Common myeloid progenitor, CD34-positive (primary cell): ENCODE measurements around the gene PRKAG1.

Source experiments
- CTCF ChIA-PET: fragments of 350-600 bp; sonication (Branson Sonifier 250); formaldehyde crosslinking; loops from one replicate; lab custom pipeline; 2021; ENCODE audit warnings: antibody characterized with exemption; lab: Charles Lee
- POLR2A ChIA-PET: fragments of 350-600 bp; sonication (Branson Sonifier 250); formaldehyde crosslinking; loops from one replicate; lab custom pipeline; 2021; ENCODE audit warnings: antibody characterized with exemption; lab: Charles Lee
- DNase-seq, 3 donors: peaks; one replicate each; pipeline versions ENCODE4 v3.0.0 to v3.0.0-alpha.2; 2013
- H3K27ac ChIP-seq, 2 experiments: 1 replicate in 1 of 2; 2 replicates in 1 of 2; pipeline ENCODE4 v1.7.0; 2013; ENCODE audit warnings: inconsistent platforms in 2 of 2, low read length in 2 of 2, mild to moderate bottlenecking in 2 of 2, low read depth in 1 of 2, moderate library complexity in 1 of 2; ENCODE audit not compliant: severe bottlenecking in 2 of 2, insufficient read depth in 1 of 2, poor library complexity in 1 of 2
- H3K27me3 ChIP-seq, 5 experiments: replicated peaks in 2 of 5; 1 replicate in 3 of 5; 2 replicates in 2 of 5; pipeline versions ENCODE4 v1.6.1 to v1.7.0; 2013; ENCODE audit warnings: low read length in 4 of 5, mild to moderate bottlenecking in 2 of 5, moderate library complexity in 2 of 5, inconsistent platforms in 1 of 5; ENCODE audit not compliant: insufficient read depth in 5 of 5, control insufficient read depth in 4 of 5
- H3K36me3 ChIP-seq, 4 experiments: 1 replicate in 2 of 4; 2 replicates in 2 of 4; pipeline versions ENCODE4 v1.6.1 to v1.7.0; 2013; ENCODE audit warnings: low read length in 3 of 4, control low read depth in 1 of 4, mild to moderate bottlenecking in 1 of 4; ENCODE audit not compliant: control insufficient read depth in 4 of 4, insufficient read depth in 4 of 4
- H3K4me1 ChIP-seq, 4 experiments: 1 replicate in 3 of 4; 2 replicates in 1 of 4; pipeline versions ENCODE4 v1.6.1 to v1.7.1; 2013; ENCODE audit warnings: low read length in 3 of 4, mild to moderate bottlenecking in 3 of 4, control low read depth in 1 of 4, inconsistent platforms in 1 of 4, moderate library complexity in 1 of 4; ENCODE audit not compliant: control insufficient read depth in 4 of 4, insufficient read depth in 4 of 4; ENCODE audit errors: control extremely low read depth in 1 of 4
- H3K4me3 ChIP-seq, 7 experiments: 1 replicate in 4 of 7; 2 replicates in 3 of 7; pipeline versions ENCODE4 v1.5.1 to v1.7.0; 2013; ENCODE audit warnings: mild to moderate bottlenecking in 7 of 7, low read length in 6 of 7, moderate library complexity in 6 of 7, inconsistent platforms in 2 of 7, low read depth in 2 of 7, control low read depth in 1 of 7; ENCODE audit not compliant: insufficient read depth in 4 of 7, control insufficient read depth in 1 of 7; ENCODE audit errors: extremely low read depth in 1 of 7
- H3K9me3 ChIP-seq, 5 experiments: 1 replicate in 4 of 5; 2 replicates in 1 of 5; pipeline versions ENCODE4 v1.6.1 to v1.7.1; 2013; ENCODE audit warnings: low read length in 4 of 5, mild to moderate bottlenecking in 2 of 5, inconsistent platforms in 1 of 5, low read depth in 1 of 5, moderate library complexity in 1 of 5; ENCODE audit not compliant: control insufficient read depth in 4 of 5, insufficient read depth in 2 of 5; ENCODE audit errors: control extremely low read depth in 1 of 5
- WGBS: methylation state at CpG from one replicate; pipeline ENCODE4 v1.1.5; 2013; ENCODE audit not compliant: insufficient coverage; 5-methylcytosine and 5-hydroxymethylcytosine counted together

The PRKAG1 gene

GRCh38 chr12:49014547-49014946 lies 4.0 kb downstream of the PRKAG1 start:
- Histone ChIP-seq H3K36me3 (peaks cover 2 to 20% (median 11%) of the 10 kb centered on the region in 4 experiments), H3K27me3 (no peaks in the 10 kb centered on the region), H3K9me3 (no peaks in the 10 kb centered on the region), H3K4me1 (peaks cover 7 to 22% (median 18%) of the 10 kb centered on the region in 4 experiments), H3K27ac (no peak overlapping the region), H3K4me3 (no peak overlapping the region)
- POLR2A ChIA-PET: interaction anchor here (1.0 kb wide), 3 partner anchors 14 to 23 kb away, joined by 3 to 4 read pairs (median 3); no protein-coding TSS in a partner anchor
- CTCF ChIA-PET: interaction anchor here (0.9 to 11.0 kb wide), 7 partner anchors 9 to 47 kb away, joined by 3 to 271 read pairs (median 12); partner anchors contain the start of genes DDN and WNT1
- 86% methylated on average over 1 of the region's 1 CpG for WGBS
- no peak for DNase-seq

GRCh38 chr12:49013428-49013827 lies 5.1 kb downstream of the PRKAG1 start:
- no peak for DNase-seq
- POLR2A ChIA-PET: interaction anchor here (0.5 to 1.0 kb wide), 2 partner anchors 16 to 161 kb away, joined by 3 to 4 read pairs; partner anchors contain the start of gene DDX23
- CTCF ChIA-PET: interaction anchor here (1.5 to 11.0 kb wide), 5 partner anchors 15 to 33 kb away, joined by 4 to 271 read pairs (median 20); partner anchors contain the start of genes DDN and WNT1
- Histone ChIP-seq H3K4me1 (peaks cover 7 to 15% (median 10%) of the 10 kb centered on the region in 4 experiments), H3K27ac (no peak overlapping the region), H3K4me3 (no peak overlapping the region), H3K36me3 (peaks cover 2 to 22% (median 11%) of the 10 kb centered on the region in 4 experiments), H3K27me3 (no peaks in the 10 kb centered on the region), H3K9me3 (no peaks in the 10 kb centered on the region)
- no CpG with 5 or more reads among the region's 3 CpGs for WGBS

- Histone ChIP-seq H3K4me3 (no peak overlapping the region), H3K27me3 (no peaks in the 10 kb centered on the region), H3K9me3 (no peaks in the 10 kb centered on the region), H3K36me3 (peaks cover 2 to 26% (median 11%) of the 10 kb centered on the region in 4 experiments), H3K4me1 (peaks cover 2 to 8% (median 6%) of the 10 kb centered on the region in 4 experiments), H3K27ac (no peak overlapping the region)
- DNase-seq: no peak
- ChIA-PET CTCF (interaction anchor here (0.7 to 11.0 kb wide), 6 partner anchors 14 to 1057 kb away, joined by 5 to 271 read pairs (median 14); partner anchors contain the start of genes DDN and WNT1), POLR2A (no interaction called here)
Measured at GRCh38 chr12:49012739-49013138, 5.8 kb downstream of the PRKAG1 start.

- 100% methylated on average over 3 of the region's 3 CpGs for WGBS
- H3K4me1 ChIP-seq: no peaks in the 10 kb centered on the region
- H3K36me3 ChIP-seq: peaks cover 2 to 31% (median 16%) of the 10 kb centered on the region in 4 experiments
- no peaks in the 10 kb centered on the region for H3K9me3 ChIP-seq
- no peak overlapping the region for H3K4me3 ChIP-seq
- no peak for DNase-seq
- no peaks in the 10 kb centered on the region for H3K27me3 ChIP-seq
- no peak overlapping the region for H3K27ac ChIP-seq
- CTCF ChIA-PET: interaction anchor here (1.1 to 11.0 kb wide), 3 partner anchors 12 to 46 kb away, joined by 3 to 271 read pairs (median 64); partner anchors contain the start of genes DDN and WNT1
- POLR2A ChIA-PET: no interaction called here
Measured at GRCh38 chr12:49010092-49010668, 8.4 kb downstream of the PRKAG1 start.

GRCh38 chr12:49008943-49009342 lies 9.6 kb downstream of the PRKAG1 start:
- no peak for DNase-seq
- peaks cover 2 to 43% (median 20%) of the 10 kb centered on the region in 4 experiments for H3K36me3 ChIP-seq
- no peaks in the 10 kb centered on the region for H3K27me3 ChIP-seq
- H3K27ac ChIP-seq: no peak overlapping the region
- no peaks in the 10 kb centered on the region for H3K4me1 ChIP-seq
- POLR2A ChIA-PET: interaction anchor here (0.8 kb wide), 1 partner anchor 10 kb away, joined by 3 read pairs; no protein-coding TSS in a partner anchor
- H3K4me3 ChIP-seq: no peak overlapping the region
- CTCF ChIA-PET: interaction anchor here (1.3 to 11.0 kb wide), 2 partner anchors 10 to 11 kb away, joined by 7 to 271 read pairs; partner anchors contain the start of gene DDN
- no peaks in the 10 kb centered on the region for H3K9me3 ChIP-seq
- WGBS: 100% methylated on average over 1 of the region's 1 CpG

- POLR2A ChIA-PET: interaction anchor here (1.1 to 7.7 kb wide), 2 partner anchors 14 to 18 kb away, joined by 3 to 104 read pairs; partner anchors contain the start of gene PRKAG1
- WGBS: 88% methylated on average over 1 of the region's 2 CpGs
Measured at GRCh38 chr12:49000346-49000745, 18.2 kb downstream of the PRKAG1 start.

More at GRCh38 chr12:49000346-49000745, 18.2 kb downstream of the PRKAG1 start:
- CTCF ChIA-PET: interaction anchor here (0.8 to 75.7 kb wide), 10 partner anchors 11 to 110 kb away, joined by 3 to 1637 read pairs (median 28); partner anchors contain the start of genes ARF3, FKBP11, PRKAG1 and WNT1
- H3K4me3 ChIP-seq: no peak overlapping the region
- no peak for DNase-seq
- no peak overlapping the region for H3K27ac ChIP-seq
- peaks cover 0 to 61% (median 16%) of the 10 kb centered on the region in 5 experiments for H3K27me3 ChIP-seq
- peaks cover 11 to 44% (median 28%) of the 10 kb centered on the region in 4 experiments for H3K36me3 ChIP-seq
- peaks cover 2 to 38% (median 34%) of the 10 kb centered on the region in 4 experiments for H3K4me1 ChIP-seq
- no peaks in the 10 kb centered on the region for H3K9me3 ChIP-seq
